Mammary epithelial cell (primary cell): ENCODE data around the gene RPAP2.

Source experiments
- CTCF ChIP-seq, 2 donors: IDR thresholded peaks in 1 of 2; conservative IDR thresholded peaks in 1 of 2; 2 replicates each; pipeline ENCODE4 v1.5.1; 2011 to 2012; ENCODE audit warnings: inconsistent platforms in 2 of 2, low read length in 2 of 2, mild to moderate bottlenecking in 2 of 2, control low read depth in 1 of 2, low read depth in 1 of 2; ENCODE audit not compliant: insufficient read depth in 1 of 2; ENCODE audit errors: extremely low read depth in 1 of 2
- EZH2 ChIP-seq: IDR thresholded peaks from 2 replicates; pipeline ENCODE4 v1.6.1; 2012; ENCODE audit warnings: low read length, inconsistent platforms, borderline replicate concordance

DNA sequence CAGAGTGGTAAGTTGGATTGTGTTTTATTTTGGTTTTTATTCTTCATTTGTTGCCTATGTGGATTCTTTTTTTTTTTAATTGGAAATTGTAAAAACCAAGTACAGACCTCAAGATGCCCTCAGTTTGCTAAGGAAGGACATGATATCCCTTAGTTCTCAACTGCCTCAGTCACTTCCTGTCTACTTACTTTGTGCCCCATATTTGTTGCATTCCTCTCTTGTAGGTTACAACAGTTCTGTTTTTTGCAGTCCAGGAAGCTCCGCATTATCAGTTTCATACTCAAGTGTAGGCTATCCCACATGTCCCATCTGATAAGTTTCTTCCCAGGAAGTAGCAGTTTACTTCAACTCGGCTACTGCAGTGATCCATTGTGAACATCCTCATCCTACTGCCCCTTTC, 82.0 kb downstream of the RPAP2 start:
- TF ChIP-seq CTCF (conservative IDR thresholded peaks at IDR 0.05 in 1 of 2, IDR thresholded peaks at IDR 0.05 in 1 of 2; ENCODE audit: extremely low read depth in 1 of 2, insufficient read depth in 1 of 2, low read depth in 1 of 2, low read length in 2 of 2) (no peak), EZH2 (no peak)
